ENCODE measurements around the gene C1orf232. TPM values are rescaled to one million over a fixed set of nuclear protein-coding genes. Genes with fewer than 3 reads are reported as not detected.
A peak's percentile ranks its signal among the peaks of the same experiment; 100 is the strongest.

The C1orf232 gene
- total and polyA plus RNA-seq, 2 of the 13 experiments (the other 11 are each of a cell fraction or from before 2014, with no cell fraction given) = not detected

DNA sequence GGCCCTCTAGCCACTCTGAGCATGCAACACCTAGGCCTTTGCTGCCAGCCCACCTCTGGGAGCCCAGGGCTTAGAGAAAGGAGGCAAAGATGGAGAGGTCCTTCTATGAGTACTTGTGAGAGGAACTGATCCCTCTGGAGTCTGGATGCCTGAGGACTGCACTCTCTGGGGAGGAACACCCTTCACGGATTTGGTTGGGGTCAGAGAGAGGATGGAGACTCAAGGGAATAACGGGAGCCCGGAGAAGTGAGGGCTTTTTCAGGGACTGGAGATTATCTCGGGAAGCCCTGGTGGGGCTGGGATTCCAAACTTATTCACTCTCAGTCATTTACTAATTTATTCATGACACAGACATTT, 413 bp upstream of the C1orf232 start (continued):
- TF ChIP-seq, protein P1, sequence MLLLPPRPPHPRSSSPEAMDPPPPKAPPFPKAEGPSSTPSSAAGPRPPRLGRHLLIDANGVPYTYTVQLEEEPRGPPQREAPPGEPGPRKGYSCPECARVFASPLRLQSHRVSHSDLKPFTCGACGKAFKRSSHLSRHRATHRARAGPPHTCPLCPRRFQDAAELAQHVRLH (CRISPR knock-in tag; IDR thresholded peaks at IDR 0.05; ENCODE audit: borderline replicate concordance, low read depth) = no peak
- TF ChIP-seq RFX1 (IDR thresholded peaks at IDR 0.05) = no peak
- no peak for TF ChIP-seq RCOR2 (CRISPR knock-in tag; IDR thresholded peaks at IDR 0.05)
- TF ChIP-seq, protein P2, sequence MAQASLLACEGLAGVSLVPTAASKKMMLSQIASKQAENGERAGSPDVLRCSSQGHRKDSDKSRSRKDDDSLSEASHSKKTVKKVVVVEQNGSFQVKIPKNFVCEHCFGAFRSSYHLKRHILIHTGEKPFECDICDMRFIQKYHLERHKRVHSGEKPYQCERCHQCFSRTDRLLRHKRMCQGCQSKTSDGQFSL (CRISPR knock-in tag; IDR thresholded peaks at IDR 0.05) = no peak
- TF ChIP-seq, protein P3, sequence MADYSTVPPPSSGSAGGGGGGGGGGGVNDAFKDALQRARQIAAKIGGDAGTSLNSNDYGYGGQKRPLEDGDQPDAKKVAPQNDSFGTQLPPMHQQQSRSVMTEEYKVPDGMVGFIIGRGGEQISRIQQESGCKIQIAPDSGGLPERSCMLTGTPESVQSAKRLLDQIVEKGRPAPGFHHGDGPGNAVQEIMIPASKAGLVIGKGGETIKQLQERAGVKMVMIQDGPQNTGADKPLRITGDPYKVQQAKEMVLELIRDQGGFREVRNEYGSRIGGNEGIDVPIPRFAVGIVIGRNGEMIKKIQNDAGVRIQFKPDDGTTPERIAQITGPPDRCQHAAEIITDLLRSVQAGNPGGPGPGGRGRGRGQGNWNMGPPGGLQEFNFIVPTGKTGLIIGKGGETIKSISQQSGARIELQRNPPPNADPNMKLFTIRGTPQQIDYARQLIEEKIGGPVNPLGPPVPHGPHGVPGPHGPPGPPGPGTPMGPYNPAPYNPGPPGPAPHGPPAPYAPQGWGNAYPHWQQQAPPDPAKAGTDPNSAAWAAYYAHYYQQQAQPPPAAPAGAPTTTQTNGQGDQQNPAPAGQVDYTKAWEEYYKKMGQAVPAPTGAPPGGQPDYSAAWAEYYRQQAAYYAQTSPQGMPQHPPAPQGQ (CRISPR knock-in tag; IDR thresholded peaks at IDR 0.05; ENCODE audit: borderline replicate concordance) = no peak

DNA sequence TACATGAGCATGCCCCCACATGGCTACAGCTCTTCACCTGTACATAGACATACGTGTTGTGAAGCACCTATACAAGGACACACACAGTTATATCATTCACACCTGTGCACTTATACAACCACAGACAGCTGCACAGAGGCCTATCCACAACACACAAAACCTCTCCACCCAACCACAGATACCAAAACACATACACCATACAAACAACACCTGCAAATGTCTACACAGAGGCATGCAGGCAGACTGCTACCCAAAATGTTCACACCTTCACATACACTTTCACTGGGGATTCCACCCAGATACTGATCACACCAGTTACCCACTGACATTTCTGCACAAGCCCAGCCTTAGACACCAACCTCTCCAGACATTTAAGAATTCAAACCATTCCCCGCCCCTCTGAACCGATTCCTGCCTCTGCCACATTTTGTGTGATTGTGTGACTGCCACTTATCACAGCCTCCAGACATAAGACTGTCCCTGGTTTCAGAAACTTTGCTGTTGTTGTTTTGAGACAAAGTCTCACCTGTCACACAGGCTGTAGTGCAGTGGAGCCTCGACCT, 2.0 kb downstream of the C1orf232 start:
- CTCF ChIA-PET (ENCODE audit: low intra/inter-chr PET ratio, low total read pairs) = interaction anchor here (0.6 kb wide), 1 partner anchor 23 kb away, joined by 3 read pairs; the partner anchor contains the start of gene CATSPER4
- H3K79me2 ChIP-seq (ENCODE audit: insufficient read depth, low read length) = peaks cover 7% of the 10 kb centered on the region
- no peaks in the 10 kb centered on the region for H3K9me3 ChIP-seq (ENCODE audit: low read length)
- DNase-seq (ENCODE audit: low spot score) (no peak), ATAC-seq (no peak), FAIRE-seq (no peak)
- H4K20me1 ChIP-seq (ENCODE audit: insufficient read depth, low read length) = no peaks in the 10 kb centered on the region
- no peak overlapping the region for H3K4me3 ChIP-seq (replicated peaks in 1 of 3; ENCODE audit: insufficient read depth in 1 of 3, low read depth in 2 of 3, low read length in 3 of 3)
- WGBS (ENCODE audit: low lambda C conversion rate) = 41% methylated on average over 4 of the region's 4 CpGs
- POLR2A ChIA-PET = no interaction called here
- H3K9ac ChIP-seq (ENCODE audit: insufficient read depth, low read depth, low read length) = no peak overlapping the region
- no peak for TF ChIP-seq ZNF33A (CRISPR knock-in tag; IDR thresholded peaks at IDR 0.05; ENCODE audit: borderline replicate concordance)
- 0 out of 2 replicates have a peak, but pooled peaks have one; percentile 7 for TF ChIP-seq LCORL (IDR thresholded peaks at IDR 0.05)
- no peak for TF ChIP-seq LCORL (CRISPR knock-in tag; IDR thresholded peaks at IDR 0.05)
- intact Hi-C loops (cut with micrococcal nuclease; ENCODE audit: unreplicated experiment) = no loop called here
- no peaks in the 10 kb centered on the region for H3K36me3 ChIP-seq (replicated peaks in 1 of 2; ENCODE audit: control insufficient read depth in 1 of 2, insufficient read depth in 2 of 2, low read length in 2 of 2)
- H3K27ac ChIP-seq (ENCODE audit: extremely low read length, insufficient read depth, low read length) = no peak overlapping the region
- no peak overlapping the region for H2AFZ ChIP-seq (ENCODE audit: low read length)
- BruUV-seq (replicated peaks) = no TSS peak
- no peak overlapping the region for H3K4me2 ChIP-seq (ENCODE audit: low read depth, low read length)
- H3K27me3 ChIP-seq (ENCODE audit: control insufficient read depth in 1 of 2, insufficient read depth in 2 of 2, low read length in 2 of 2) = peaks cover 4 to 29% of the 10 kb centered on the region in 2 experiments; a peak in 4 of 5 replicates
- peaks cover 44% of the 10 kb centered on the region for H3K4me1 ChIP-seq (ENCODE audit: insufficient read depth, low read length)
- in situ Hi-C loops (cut with HindIII; ENCODE audit: extremely low pct_ligation_motif_present, low pct_unique_long_range_greater_than_20kb) = loop anchor here (10.0 kb wide), 1 partner anchor 272 kb away; no protein-coding TSS in a partner anchor

Measured in HepG2 (cell line).